Lung (tissue), 12 donors: ENCODE data around the gene HYAL2. TPM values are rescaled to one million over a fixed set of nuclear protein-coding genes. Genes with fewer than 3 reads are reported as not detected.

ENCODE experiments used
- ATAC-seq: fragments of 200-7000 bp; cut with Tn5 transposase; one replicate; pipeline ENCODE4 v1.9.1; 2020; ENCODE audit warnings: moderate number of reproducible peaks; ENCODE audit not compliant: insufficient read depth, low FRiP score
- DNase-seq, 3 donors: peaks; one replicate each; pipeline ENCODE4 v3.0.0-alpha.2; 2013 to 2017
- H3K27ac ChIP-seq, 2 donors: one replicate each; pipeline ENCODE4 v1.5.1; 2013; ENCODE audit warnings: mild to moderate bottlenecking in 2 of 2, moderate library complexity in 2 of 2, control low read depth in 1 of 2, inconsistent platforms in 1 of 2, low read depth in 1 of 2, low read length in 1 of 2
- H3K27me3 ChIP-seq, 3 donors: one replicate each; pipeline ENCODE4 v1.5.1; 2013; ENCODE audit warnings: low read length in 2 of 3; ENCODE audit not compliant: control insufficient read depth in 3 of 3, insufficient read depth in 3 of 3
- H3K36me3 ChIP-seq, 4 donors: one replicate each; pipeline ENCODE4 v1.5.1; 2013; ENCODE audit warnings: low read length in 4 of 4, mild to moderate bottlenecking in 1 of 4, moderate library complexity in 1 of 4; ENCODE audit not compliant: control insufficient read depth in 4 of 4, insufficient read depth in 4 of 4
- H3K4me1 ChIP-seq, 5 donors: one replicate each; pipeline ENCODE4 v1.5.1; 2013; ENCODE audit warnings: low read length in 5 of 5, mild to moderate bottlenecking in 2 of 5, moderate library complexity in 1 of 5; ENCODE audit not compliant: control insufficient read depth in 5 of 5, insufficient read depth in 5 of 5
- H3K4me3 ChIP-seq: one replicate; pipeline ENCODE4 v1.5.1; 2013; ENCODE audit warnings: mild to moderate bottlenecking, control low read depth, moderate library complexity
- H3K9ac ChIP-seq, 2 donors: one replicate each; pipeline ENCODE4 v1.5.1; 2013; ENCODE audit warnings: low read length in 2 of 2, control low read depth in 1 of 2; ENCODE audit not compliant: insufficient read depth in 1 of 2
- H3K9me3 ChIP-seq, 4 donors: one replicate each; pipeline ENCODE4 v1.5.1; 2013; ENCODE audit warnings: low read length in 3 of 4, mild to moderate bottlenecking in 1 of 4, moderate library complexity in 1 of 4; ENCODE audit not compliant: control insufficient read depth in 4 of 4, insufficient read depth in 3 of 4
- CTCF ChIP-seq: IDR thresholded peaks from 2 replicates; pipeline ENCODE4 v1.5.1; 2012; ENCODE audit warnings: mild to moderate bottlenecking; ENCODE audit errors: control extremely low read depth, extremely low read depth
- WGBS, 2 donors: extraction: QIAGEN DNeasy Blood & Tissue Kit; methylation state at CpG; one replicate each; pipeline ENCODE4 v1.1.7; 2013; 5-methylcytosine and 5-hydroxymethylcytosine counted together
- polyA plus RNA-seq, 2 donors: library from polyadenylated mRNA; stranded (reverse); fragments of 200-250 nt; gene quantifications; one replicate each; pipeline ENCODE4 v1.2.1, GENCODE V29; 2013
- total RNA-seq, 2 donors: library from RNA; depleted of rRNA in 1 of 2; stranded (reverse); fragments of >200 nt in 1 of 2; gene quantifications; one replicate each; pipeline ENCODE4 v1.2.1, GENCODE V29; 2014 to 2021
- donor health status: control.
- donor health status: control.
- donor health status: Bipolar disorder and iron deficiency.
- donor health status: healthy.
- donor health status: DM: yes; HTN: yes; CAD: no.

HYAL2 gene
- total and polyA plus RNA-seq, 4 donors: 94.3 to 218 (median 201) TPM

- Histone ChIP-seq H3K36me3 (peaks cover 27 to 46% (median 32%) of the 10 kb centered on the region in 4 donors), H3K27ac (peak within 1 kb of the TSS; percentile 82 to 89), H3K27me3 (no peaks in the 10 kb centered on the region), H3K4me3 (peak within 1 kb of the TSS; percentile 86), H3K9me3 (no peaks in the 10 kb centered on the region), H3K4me1 (peaks cover 2 to 23% (median 9%) of the 10 kb centered on the region in 5 donors), H3K9ac (peak within 1 kb of the TSS; percentile 57 to 62)
- 2 to 3% methylated on average over 55 of the region's 55 CpGs for WGBS, 2 donors
- no peak for TF ChIP-seq CTCF
- DNase-seq: peak; percentile 96 to 98 (median 98)
- ATAC-seq: peak; percentile 90
These were observed 5.6 kb upstream of the HYAL2 start, which contains the start of gene TUSC2 for GRCh38 chr3:50327943-50328691. TUSC2 (minus strand) TSS chr3:50328223; CDS start chr3:50328099, 124 bp downstream.

- H3K9ac ChIP-seq: peak overlapping the region in 1 of 2 donors; percentile 62
- DNase-seq (no peak), ATAC-seq (no peak)
- H3K4me1 ChIP-seq: peaks cover 2 to 32% (median 12%) of the 10 kb centered on the region in 5 donors
- H3K27ac ChIP-seq: peak overlapping the region in 1 of 2 donors; percentile 89
- H3K27me3 ChIP-seq: no peaks in the 10 kb centered on the region
- no peaks in the 10 kb centered on the region for H3K9me3 ChIP-seq
- 73 to 74% methylated on average over 4 of the region's 4 CpGs for WGBS, 2 donors
- H3K36me3 ChIP-seq: peaks cover 26 to 41% (median 30%) of the 10 kb centered on the region in 4 donors
- H3K4me3 ChIP-seq: peak overlapping the region; percentile 86
- TF ChIP-seq CTCF: no peak
These were observed 4.6 kb upstream of the HYAL2 start for GRCh38 chr3:50327129-50327528.

DNA sequence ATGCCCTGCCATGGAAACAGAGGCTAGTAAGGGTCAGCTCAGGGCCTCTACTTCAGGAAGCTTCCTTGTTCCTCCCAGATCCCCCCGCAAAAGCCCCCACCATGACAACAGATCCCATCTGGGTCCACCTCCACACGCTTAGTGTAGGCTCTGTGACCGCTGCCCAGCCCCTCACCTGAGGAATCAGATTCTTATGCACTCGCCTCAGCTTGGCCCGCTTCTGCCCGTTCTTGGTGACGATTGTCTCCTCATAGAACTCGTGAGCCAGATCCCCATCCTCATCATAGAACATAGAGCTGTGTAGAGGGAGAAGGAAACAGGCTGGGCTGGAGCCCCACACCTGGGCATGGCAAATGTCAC lies 3.6 kb upstream of the HYAL2 start:
- Histone ChIP-seq H3K9me3 (no peaks in the 10 kb centered on the region), H3K27ac (no peak overlapping the region), H3K4me3 (no peak overlapping the region), H3K27me3 (no peaks in the 10 kb centered on the region), H3K4me1 (peaks cover 2 to 36% (median 13%) of the 10 kb centered on the region in 5 donors), H3K36me3 (peaks cover 17 to 31% (median 21%) of the 10 kb centered on the region in 4 donors), H3K9ac (no peak overlapping the region)
- DNase-seq (no peak), ATAC-seq (no peak)
- no peak for TF ChIP-seq CTCF
- whole genome bisulfite sequencing, 2 donors: 94% methylated on average over 8 of the region's 8 CpGs
